GM12872 (cell line): ENCODE data around the gene ANKRD40CL.

Experiments
- TF ChIP-seq, protein P1 (sequence below): IDR thresholded peaks from 3 replicates; pipeline ENCODE4 v1.5.1; 2011; ENCODE audit warnings: low read depth, mild to moderate bottlenecking, low read length, moderate library complexity; ENCODE audit not compliant: insufficient read depth

The ANKRD40CL gene

DNA sequence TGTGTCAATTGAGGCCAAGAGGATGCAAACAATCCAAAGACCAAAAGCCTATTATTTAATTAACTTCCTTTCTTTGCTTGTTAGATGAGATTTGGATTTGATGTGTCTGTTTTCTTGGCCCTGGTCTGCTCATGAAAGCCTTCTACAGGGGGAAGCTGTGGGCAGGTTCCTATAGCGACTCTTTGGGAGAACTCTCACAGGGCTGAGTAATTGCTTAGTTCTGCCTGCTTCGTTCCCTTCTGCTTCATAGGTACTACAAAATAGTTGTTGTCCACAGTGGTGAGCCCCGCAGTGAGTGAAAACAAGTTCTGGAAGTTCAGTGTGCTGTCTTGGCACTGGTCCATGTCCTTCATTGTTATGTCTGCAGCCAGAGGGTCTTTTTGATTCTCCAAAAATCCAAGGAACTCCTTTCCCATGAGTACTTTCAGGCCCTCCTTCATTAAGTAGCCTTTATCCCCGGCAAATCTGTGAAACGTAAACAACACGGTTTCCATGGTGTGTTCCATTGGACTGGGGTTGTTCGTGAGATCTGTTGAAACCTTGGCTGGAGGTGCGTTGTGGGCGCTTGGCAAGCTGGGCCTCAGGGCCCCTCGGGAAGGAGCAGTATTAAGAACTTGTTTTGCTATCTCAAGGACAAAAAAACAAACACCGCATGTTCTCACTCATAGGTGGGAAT, 30.0 kb upstream of the ANKRD40CL start:
- TF ChIP-seq, protein P1, sequence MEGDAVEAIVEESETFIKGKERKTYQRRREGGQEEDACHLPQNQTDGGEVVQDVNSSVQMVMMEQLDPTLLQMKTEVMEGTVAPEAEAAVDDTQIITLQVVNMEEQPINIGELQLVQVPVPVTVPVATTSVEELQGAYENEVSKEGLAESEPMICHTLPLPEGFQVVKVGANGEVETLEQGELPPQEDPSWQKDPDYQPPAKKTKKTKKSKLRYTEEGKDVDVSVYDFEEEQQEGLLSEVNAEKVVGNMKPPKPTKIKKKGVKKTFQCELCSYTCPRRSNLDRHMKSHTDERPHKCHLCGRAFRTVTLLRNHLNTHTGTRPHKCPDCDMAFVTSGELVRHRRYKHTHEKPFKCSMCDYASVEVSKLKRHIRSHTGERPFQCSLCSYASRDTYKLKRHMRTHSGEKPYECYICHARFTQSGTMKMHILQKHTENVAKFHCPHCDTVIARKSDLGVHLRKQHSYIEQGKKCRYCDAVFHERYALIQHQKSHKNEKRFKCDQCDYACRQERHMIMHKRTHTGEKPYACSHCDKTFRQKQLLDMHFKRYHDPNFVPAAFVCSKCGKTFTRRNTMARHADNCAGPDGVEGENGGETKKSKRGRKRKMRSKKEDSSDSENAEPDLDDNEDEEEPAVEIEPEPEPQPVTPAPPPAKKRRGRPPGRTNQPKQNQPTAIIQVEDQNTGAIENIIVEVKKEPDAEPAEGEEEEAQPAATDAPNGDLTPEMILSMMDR: no peak

DNA sequence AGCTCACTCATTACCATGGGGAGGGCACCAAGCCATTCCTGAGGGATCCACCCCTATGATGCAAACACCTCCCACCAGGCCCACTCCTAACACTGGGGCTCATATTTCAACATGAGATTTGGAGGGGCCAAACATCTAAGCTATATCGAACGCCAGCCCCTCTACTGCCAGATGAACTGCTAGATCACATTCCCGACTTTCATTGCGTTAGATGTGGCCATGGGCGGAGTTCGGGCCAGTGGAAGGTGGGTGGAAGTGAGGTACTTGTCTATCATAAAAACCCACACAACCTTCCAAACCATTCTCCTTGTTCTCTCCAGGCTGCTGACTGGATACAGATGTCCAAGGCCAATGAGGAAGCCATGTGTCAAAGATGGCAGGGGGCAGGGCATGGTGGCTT, 27.0 kb upstream of the ANKRD40CL start:
- TF ChIP-seq, protein P1: no peak

DNA sequence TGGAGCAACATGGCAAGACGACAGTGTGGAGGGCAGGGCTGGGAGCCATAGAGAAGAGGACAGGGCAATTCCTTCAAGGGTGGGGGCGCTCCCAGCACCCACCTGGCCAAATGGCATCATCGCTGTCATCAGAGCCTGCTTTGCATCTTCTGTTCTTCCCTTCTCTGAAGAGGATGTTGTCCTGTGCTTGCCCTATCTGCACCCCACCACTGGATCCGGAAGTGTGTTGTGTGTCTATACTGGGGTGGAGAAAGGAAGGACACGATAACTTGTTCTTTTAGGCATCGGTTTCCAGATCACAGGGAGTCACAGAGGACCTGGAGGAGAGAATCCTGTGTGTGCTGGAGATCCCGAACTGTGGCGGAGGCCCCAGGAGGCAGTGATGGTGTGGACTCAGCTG, 25.7 kb upstream of the ANKRD40CL start:
- TF ChIP-seq, protein P1: no peak

DNA sequence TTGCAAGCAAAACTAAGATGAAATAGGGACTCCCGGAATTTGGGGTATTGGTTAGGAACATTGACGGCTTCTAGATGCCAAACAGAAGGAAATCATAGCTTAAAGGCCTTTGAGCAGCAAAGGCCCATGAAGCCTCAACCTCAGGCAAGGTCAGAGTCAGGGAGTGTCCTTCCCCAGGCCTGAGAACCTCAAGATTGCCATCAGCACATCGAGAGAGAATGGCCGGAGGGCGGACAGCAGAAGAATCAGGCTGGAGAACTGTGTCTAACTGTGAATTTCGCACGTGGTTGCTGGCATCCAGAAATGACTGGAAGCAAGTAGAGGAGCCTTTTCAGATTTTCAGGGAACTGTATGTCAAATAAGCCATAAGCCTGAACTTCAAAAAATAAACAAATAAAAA, 24.8 kb upstream of the ANKRD40CL start:
- TF ChIP-seq, protein P1: no peak

DNA sequence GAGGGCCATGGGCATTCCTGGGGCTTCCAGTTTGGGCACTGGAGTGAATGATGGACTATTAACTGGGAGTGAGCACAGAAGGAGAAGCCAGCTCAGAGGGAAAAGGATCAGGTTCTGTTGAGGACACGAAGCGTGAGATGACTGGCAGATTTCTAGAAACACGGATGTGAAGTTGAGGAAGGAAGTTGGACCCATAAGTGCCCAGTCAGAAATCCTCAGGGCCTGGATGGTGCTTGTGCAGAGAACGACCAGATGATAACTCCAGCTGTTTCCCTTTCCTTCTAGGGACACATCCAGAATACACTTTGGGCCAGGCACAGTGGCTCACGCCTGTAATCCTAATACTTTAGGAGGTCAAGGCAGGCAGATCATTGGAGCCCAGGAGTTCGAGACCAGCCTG, 23.3 kb upstream of the ANKRD40CL start:
- TF ChIP-seq, protein P1: no peak

DNA sequence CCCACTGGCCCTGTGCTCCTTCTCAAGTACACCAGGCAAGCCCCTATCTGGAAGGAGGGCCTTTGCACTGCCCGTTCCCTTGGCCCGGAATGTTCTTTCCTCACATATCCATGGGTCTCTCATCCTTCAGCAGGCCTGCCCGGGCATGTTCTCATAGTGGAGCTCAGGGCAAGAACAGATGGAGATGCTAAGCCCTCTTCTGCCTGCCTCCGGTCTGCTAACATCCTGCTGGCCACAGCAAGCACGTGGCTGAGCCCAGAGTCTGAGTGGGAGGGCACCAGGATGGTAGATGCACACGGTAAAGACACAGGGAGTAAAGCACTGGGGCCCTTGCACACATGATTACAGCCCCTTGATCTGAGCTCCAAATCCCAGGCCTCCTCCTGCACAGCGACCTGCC, 19.8 kb upstream of the ANKRD40CL start:
- TF ChIP-seq, protein P1: no peak

DNA sequence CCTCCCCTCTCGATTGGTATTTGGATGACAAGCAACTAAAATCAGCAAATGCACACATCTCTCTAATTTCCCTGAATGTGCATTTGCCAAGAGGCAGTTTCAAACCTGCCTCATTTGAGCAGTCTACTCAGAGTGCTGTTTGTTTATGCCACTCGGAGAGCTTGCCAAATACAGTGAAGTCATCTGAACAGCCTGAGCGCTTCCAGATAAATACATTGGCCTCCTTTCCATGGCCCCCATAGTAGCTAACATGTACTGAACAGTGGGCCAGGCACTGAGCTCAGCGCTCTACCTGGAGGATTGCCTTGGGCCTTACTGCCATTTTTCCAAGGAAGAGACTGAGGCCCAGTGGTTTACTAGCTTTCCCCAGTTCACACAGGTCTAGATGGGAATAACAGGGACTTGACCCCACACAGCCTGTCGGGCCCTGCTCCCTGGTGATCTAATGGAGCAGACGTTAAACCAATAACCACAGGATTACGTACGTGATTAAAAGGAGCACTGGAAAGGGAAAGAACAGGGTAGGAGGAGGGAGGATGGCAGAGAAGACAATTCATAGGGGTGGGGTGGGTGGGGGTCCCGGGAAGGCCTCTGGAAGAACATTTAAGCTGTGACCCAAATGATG, 18.7 kb upstream of the ANKRD40CL start:
- TF ChIP-seq, protein P1: no peak
